HG03097 (cell line): Measurements from ENCODE around the gene TROAP.
"Not testable (repeated sequence)": the region's sequence is repeated elsewhere in the genome, so short reads cannot be mapped to it uniquely, and the experiment has no call there.

Source experiments
- ATAC-seq: cut with Tn5 transposase; IDR thresholded peaks from one replicate; pipeline ENCODE4 v1.9.1; 2021; ENCODE audit not compliant: unreplicated experiment, low FRiP score

TROAP gene, protein sequence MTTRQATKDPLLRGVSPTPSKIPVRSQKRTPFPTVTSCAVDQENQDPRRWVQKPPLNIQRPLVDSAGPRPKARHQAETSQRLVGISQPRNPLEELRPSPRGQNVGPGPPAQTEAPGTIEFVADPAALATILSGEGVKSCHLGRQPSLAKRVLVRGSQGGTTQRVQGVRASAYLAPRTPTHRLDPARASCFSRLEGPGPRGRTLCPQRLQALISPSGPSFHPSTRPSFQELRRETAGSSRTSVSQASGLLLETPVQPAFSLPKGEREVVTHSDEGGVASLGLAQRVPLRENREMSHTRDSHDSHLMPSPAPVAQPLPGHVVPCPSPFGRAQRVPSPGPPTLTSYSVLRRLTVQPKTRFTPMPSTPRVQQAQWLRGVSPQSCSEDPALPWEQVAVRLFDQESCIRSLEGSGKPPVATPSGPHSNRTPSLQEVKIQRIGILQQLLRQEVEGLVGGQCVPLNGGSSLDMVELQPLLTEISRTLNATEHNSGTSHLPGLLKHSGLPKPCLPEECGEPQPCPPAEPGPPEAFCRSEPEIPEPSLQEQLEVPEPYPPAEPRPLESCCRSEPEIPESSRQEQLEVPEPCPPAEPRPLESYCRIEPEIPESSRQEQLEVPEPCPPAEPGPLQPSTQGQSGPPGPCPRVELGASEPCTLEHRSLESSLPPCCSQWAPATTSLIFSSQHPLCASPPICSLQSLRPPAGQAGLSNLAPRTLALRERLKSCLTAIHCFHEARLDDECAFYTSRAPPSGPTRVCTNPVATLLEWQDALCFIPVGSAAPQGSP

DNA sequence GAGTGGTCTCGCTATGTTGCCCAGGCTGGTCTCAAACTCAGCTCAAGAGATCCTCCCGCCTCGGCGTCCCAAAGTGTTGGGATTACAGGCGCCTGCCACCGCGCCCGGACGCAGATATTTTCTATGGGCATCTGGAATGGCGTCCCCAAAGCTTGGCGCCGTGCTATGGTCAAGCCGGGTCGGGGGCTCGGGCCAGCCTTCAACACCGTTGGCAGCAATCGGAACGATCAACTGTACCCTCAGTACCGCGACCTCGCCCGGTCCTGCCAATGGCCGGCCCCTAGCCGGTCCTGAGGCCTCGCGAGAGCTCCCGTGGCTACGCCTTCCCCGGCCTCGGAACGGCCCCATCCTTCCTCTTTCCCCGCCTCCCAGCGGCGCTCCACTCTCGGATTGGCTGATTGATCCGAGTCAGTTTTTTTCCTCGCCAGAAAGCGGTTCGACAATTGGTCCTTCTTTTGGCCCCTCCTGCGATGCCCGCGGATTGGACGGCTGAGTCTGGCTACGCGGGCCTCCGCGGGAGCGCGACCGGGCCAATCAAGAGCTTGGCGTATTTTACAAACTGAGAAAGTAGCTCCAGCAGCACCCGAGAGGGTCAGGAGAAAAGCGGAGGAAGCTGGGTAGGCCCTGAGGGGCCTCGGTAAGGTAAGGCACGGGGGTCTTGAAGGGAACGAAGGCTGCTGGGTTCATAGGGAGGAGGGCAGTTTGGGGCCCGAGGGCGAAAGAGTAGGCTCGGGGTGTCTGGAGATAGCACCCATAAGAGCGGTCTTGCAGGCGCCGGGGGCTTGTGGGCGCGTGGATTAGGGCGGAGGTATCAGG, at the start of gene TROAP:
TSS of gene TROAP (plus strand) at position 548 of the 816 bp plus-strand sequence. CDS start 354 bp downstream, outside the sequence.
- ATAC-seq: peak; percentile 96

DNA sequence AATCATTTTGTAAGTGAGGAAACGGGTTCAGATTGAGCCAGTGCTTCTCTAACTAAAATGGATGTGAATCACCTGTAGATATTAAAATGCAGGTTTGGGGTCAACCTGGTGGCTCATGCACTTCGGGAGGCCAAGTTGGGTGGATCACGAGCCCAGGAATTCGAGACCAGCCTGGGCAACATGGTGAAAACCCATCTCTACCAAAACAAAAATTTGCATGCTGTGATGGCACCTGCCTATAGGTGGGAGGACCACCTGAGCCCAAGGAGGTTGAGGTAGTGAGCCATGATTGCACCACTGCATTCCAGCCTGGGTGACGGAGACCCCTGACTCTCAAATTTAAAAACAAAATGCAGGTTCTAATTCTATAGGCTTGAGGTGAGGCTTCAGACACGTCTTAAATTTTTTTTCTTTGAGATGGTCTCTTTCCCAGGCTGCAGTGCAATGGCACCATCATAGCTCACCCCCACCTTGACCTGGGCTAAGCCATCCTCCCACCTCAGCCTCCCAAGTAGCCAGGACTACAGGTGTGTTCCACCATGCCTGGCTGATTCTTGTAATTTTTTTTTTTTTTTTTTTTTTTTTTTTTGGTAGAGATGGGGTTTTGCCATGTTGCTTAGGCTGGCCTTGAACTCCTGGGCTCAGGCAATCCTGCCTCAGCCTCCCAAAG, 49.2 kb upstream of the TROAP start:
- no peak for ATAC-seq

DNA sequence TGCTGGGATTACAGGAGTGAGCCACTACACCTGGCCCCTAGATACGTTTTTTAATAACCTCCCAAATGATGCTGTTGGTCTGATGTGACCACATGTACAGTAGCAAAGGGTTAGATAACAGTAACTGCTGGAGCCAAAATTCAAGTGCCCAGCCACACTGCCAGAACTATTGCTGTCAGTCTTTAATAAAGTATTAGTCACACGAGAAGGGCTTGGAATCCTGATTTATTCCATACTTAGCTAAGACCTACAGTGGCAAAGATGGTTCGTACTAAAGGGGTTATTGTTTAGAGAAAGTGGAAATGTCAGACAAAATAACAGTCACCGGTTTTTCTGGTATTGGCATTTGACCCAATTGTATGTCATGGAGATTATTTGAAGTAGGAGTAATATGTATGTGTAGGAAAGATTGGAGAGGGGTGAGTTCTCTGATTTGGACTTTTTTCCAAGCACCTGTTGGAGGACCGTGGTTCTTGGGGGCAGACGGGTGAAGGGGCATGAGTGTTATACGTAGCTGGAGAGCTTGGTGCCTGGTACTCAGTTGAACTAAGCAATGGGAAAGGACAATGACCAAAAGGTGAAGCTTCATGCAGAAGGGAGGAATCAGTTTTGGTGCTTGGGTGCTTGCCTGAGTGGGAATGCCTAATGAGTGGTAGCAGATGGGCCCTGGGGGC, 48.5 kb upstream of the TROAP start:
- ATAC-seq: no peak

DNA sequence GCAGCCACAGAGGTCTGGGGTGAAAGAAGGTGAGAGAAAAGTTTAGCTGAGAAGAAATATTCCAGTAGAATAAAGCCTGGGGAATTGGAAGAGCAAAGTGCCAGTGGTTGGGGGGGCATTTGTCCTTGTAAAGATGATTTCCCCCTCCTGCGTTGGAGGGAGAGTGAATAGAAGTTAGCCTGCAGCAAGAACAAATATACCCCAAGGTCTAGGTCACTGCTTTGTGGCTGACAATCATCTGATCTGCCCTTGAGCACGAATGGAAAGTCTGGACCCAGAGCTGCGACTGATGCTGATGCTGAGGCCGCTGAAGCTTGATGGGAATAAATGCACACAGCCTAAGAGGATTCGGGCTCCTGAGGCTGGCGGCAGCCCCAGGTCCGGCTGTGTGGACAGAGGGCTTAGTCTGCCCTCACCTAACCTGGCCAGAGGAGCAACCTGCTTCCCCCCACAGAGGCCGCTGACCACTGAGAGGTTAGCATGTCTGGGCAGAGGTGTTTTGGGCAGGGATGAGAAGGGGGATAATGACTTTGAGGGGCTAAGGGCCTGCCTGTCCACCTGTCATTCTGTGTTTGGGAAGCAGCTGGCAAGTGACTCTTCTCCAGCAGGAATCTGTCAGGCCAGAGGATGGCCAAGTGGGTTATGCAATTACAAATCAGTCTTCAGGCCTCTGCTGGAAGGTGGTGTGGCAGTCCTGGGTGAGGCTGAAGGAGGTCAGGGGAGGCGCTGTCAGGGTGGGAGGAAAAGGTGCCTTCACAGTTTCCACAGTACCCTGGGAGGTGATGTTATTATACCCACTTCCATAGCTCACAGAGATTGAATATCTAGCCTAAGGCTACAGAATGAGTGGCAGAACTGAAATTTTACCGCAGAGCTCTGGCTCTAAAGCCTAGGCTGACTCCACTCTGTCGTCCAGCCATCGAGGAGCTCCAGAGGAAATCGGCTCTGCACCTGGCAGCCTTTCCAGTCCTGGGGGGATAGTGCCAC, 46.5 kb upstream of the TROAP start:
- ATAC-seq: no peak

DNA sequence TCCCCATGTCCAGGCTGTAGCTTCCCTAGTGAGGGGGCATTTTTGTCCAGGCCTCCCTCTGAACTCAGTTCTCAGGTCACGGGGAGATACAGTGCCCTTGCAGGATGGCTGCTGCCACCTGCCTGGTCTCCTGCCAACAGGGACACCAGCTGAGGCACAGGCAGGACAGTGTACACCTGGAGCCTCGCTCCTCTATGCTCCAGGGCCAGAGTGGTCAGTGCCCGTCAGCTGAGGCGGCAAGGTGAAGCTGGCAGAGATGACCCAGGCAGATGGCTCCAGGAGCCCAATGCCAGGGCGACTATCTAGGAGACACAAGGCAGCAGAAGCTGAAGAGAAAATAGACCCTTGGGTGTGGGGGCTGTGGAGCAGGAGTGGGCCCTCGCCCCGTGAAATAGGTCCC, 45.6 kb upstream of the TROAP start:
- ATAC-seq: no peak

DNA sequence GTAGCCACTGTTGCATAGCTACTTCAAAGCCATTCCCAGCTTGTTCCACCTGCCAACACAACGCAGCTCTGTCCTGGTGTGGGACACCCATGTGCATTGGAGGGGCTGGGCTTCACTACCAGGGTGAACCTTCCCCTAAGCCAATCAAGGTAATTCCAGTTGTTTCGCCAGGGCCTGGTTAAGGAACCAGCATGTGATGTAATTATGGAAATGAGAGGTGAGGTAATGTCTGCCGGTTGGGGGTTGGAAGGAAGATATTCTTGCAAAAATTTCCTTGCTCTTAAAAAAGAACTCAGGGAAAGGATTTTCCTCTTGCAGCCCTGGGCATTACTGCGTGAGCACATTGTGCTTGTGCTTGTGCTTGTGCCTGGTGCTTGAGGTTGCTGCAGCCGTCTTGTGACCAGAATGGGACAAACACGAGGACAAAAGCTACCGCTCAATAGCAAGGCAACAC, 43.3 kb upstream of the TROAP start:
- ATAC-seq: no peak

DNA sequence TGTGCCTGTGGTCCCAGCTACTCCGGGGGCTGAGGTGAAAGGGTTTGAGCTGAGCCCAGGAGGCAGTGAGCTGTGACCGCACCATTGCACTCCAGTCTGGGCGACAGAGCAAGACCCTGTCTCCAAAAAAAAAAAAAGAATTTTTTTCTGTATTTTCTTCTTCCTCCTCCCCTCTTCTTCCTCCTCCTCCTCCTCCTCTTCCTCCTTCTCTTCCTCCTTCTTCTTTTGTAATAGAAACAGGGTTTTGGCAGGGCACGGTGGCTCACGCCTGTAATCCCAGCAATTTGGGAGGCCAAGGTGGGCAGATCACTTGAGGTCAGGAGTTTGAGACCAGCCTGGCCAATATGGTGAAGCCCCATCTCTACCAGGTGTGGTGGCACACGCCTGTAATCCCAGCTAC, 42.5 kb upstream of the TROAP start:
- ATAC-seq: not testable (repeated sequence)

DNA sequence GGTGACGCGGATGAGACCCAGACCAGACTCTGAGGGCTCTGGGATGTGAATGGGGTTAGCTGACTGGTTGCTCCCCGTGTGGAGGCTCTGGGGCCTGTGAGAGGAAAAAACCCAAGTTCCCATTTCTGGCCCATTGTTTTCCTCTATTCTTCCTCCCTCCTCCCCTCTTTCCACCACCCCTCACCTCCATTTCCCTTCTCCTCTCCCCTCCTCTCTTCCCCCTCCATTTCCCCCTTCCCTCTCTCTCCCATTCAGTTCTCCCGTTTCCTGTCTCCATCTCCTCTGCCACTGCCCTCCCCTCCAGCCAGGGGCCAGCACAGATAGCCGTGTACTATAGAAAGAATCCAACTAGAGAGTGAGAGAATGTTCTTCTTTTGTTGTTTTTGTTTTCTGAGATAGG, 40.8 kb upstream of the TROAP start:
- ATAC-seq: no peak

DNA sequence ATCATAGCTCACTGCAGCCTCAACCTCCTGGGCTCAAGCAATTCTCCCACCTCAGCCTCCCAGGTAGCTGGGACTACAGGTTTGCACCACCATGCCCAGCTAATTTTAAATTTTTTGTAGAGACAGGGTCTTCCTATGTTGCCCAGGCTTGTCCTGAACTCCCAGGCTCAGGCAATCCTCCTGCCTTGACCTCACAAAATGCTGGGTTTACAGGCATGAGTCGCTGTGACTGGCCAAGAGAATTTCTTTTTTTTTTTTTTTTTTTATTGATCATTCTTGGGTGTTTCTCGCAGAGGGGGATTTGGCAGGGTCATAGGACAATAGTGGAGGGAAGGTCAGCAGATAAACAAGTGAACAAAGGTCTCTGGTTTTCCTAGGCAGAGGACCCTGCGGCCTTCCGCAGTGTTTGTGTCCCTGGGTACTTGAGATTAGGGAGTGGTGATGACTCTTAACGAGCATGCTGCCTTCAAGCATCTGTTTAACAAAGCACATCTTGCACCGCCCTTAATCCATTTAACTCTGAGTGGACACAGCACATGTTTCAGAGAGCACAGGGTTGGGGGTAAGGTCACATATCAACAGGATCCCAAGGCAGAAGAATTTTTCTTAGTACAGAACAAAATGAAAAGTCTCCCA, 40.2 kb upstream of the TROAP start:
- not testable (repeated sequence) for ATAC-seq

DNA sequence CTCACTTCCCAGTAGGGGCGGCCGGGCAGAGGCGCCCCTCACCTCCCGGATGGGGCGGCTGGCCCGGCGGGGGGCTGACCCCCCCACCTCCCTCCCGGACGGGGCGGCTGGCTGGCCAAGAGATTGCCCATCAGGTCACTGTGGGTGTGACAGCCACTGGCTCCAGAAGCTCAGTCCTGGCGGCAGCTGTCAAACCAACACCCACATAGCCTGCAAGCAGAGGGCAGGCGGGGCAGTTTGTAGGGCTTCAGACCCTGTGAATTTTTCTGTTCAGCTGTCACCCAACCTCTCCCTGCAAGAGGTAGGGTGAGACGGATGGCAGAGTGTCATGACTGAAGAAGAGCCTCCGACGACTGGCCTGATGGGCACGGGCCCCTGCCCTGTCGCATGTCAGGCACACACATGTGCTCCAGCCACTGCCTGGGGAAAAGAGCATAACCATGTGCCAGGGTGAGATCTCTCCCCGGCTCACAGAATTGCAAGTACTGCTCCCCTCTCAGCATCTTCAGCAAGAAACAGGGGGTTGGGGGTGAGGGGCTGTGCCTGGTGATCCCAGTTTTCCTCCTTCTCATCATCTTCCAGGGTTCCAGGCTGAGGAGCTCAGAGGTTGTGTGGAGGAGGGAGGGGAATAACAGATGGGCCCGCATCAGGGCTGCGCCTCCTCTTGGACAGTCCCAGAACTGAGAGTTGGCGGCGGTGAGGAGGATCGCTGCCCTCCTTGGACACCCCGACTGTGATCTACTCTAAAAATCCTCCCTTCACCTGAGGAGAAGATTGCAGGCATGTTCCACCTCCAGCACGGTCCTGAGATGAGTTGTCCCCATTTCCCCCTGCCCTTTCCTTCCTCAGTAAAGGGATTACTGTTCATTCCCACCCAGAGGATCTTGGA, 39.3 kb upstream of the TROAP start:
- ATAC-seq: no peak

DNA sequence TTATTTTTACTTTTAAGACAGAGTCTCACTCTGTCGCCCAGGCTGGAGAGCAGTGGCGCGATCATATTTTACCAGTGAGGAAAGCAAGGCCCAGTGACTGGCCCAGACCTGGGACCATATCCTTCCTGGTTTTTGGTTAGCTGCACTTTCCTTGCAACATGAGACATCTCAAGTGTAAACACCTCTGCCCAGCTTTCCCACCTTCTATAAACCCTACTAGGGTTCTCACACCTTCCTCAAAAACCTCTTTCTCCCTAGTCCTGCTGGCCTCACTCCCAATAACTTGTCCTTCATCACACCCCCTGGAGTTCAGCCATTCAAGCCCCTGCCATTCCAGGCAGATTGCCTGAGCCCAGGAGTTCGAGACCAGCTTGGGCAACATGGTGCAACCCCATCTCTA, 38.4 kb upstream of the TROAP start:
- no peak for ATAC-seq

DNA sequence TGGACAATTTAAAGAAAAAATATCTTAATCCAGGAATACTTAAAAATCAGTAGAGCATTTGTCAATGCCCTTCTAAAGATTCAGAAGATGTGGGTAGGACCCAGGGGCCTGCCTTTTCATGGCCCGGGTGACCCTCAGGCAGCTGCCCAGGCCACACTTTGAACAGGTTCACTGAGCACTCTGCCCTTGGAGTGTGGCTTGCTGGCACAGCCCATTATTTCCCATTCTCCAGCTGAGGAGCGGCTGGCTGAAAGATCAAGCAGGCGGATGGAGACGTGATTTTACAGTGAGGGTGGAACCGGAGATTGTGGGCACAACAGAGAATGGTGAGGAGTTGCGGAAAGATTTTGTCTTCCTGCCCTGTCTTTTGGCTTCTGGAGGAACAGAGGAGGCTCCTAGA, 35.2 kb upstream of the TROAP start:
- no peak for ATAC-seq

DNA sequence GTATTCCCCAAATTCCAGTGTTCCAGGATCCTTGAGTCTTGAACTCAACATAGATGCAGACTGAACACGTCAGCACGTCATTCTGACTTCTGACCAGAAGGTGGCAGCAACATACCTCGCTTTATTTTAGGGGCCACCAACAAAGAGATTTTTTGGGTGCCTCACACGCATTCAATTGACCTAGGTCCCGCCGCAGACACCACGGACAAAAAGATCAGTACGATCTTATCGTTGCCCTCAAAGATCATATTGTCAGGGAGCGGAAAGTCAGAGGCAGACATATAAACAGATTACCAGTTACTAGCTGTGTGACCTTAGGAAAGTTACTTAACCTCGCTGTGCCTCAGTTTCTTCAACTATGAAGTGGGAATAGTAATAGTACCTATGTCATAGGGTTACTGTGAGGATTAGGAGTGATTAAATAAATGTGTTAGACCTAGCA, 34.6 kb upstream of the TROAP start:
- no peak for ATAC-seq

DNA sequence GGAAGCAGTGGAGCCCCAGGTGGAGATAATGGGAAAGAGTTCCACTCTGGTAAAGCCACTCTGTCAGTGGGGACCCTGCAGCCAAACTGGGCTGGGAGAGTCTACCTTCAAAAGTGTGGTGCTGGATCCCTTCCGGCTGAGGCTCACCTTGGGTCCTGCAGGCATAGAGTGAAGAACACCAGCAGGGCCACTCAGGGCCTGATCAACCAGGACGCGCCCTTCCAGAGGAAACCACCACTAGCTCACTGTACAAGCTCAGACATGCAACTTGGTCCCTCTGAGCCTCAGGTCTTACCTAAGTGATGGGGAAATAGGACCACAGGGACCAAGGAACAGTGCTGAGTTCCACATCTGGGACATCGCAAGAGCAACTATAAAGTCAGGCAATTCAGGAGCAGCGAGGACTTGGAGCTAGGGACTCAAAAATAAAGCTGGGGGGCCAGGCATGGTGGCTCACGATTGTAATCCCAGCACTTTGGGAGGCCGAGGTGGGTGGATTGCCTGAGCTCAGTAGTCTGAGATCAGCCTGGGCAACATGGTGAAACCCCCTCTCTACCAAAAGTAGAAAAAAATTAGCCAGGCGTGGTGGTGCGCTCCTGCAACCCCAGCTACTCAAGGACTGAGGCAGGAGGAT, 34.0 kb upstream of the TROAP start:
- no peak for ATAC-seq

DNA sequence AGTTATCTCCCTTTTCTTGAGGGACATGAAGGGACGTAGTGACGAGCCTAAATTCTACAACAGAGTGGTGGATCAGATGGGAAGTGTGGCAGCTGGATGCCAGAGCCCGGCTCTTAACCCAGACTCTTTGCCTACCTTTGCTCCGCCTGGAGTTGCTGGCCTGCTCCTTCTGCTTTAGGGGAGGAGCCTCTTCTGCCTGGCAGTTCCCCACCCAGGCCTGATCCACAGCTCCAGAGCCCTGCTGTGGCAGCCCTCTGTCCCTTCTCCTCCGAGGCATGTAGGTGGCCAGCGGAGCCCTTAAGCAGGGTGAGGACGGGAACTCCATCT, 30.4 kb upstream of the TROAP start:
- ATAC-seq: no peak

DNA sequence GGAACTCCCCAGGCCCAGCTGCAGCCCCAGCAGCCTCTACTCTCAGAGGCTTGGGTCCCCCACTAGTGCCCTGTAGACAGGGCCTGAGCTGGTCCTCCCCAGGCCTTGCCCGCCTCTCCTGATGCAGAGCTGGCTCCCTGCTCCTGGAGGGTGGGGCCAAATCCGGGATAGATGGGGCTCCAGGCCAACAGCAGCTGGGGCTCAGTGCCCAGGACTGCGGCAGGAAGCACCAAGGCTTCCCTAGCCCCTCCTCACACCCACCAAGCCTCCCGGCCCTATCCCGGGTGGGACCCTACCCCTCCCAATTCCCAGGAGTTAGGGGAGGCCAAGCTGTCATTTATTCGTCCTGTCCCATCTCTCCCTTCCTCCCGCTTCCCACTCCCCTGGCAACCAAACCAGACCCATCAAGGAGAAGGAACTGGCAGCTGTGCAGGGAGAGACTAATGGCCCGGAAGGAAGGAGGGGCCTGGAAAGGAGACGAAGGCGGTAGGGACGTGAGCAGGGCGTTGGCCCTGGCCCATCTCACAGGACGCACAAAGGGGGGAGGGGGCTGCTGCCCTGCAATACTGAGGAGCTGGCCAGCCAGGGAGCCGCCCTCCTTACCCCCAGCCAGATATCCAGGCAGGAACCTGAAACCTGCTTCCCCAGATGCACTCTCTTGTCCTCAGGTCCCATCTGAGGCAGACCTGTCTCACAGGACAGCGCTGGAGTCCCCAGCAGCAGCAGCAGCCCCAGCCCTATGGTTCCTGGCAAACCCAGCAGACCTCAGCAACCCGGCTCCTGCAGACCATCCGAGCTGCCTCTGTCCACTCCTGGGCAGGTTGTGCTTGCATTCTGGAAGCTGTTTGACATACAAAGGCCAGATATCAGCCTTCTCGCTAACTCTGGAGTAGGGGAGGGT, 29.7 kb upstream of the TROAP start:
- no peak for ATAC-seq
